Body of pancreas (tissue), 4 donors: ENCODE data around the gene WSCD1.

Experiments used
- POLR2A ChIP-seq, 3 donors: fragments of 450-650 bp; IDR thresholded peaks; one replicate each; pipeline ENCODE4 v1.6.1; 2016; ENCODE audit warnings: antibody characterized with exemption in 3 of 3, mild to moderate bottlenecking in 2 of 3
- TF ChIP-seq, protein P1 (sequence below), 7 experiments: fragments of 450-650 bp in 4 of 7; fragments of 200-600 bp in 3 of 7; sonication (generic) in 3 of 7; IDR thresholded peaks; one replicate each; pipeline ENCODE4 v1.5.1; 2016 to 2019; ENCODE audit warnings: antibody characterized with exemption in 7 of 7

- TF ChIP-seq, protein P1, sequence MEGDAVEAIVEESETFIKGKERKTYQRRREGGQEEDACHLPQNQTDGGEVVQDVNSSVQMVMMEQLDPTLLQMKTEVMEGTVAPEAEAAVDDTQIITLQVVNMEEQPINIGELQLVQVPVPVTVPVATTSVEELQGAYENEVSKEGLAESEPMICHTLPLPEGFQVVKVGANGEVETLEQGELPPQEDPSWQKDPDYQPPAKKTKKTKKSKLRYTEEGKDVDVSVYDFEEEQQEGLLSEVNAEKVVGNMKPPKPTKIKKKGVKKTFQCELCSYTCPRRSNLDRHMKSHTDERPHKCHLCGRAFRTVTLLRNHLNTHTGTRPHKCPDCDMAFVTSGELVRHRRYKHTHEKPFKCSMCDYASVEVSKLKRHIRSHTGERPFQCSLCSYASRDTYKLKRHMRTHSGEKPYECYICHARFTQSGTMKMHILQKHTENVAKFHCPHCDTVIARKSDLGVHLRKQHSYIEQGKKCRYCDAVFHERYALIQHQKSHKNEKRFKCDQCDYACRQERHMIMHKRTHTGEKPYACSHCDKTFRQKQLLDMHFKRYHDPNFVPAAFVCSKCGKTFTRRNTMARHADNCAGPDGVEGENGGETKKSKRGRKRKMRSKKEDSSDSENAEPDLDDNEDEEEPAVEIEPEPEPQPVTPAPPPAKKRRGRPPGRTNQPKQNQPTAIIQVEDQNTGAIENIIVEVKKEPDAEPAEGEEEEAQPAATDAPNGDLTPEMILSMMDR (IDR thresholded peaks at IDR 0.05): no peak
- no peak for TF ChIP-seq POLR2A (IDR thresholded peaks at IDR 0.05)
These were observed 39.9 kb downstream of the WSCD1 start for GRCh38 chr17:6110088-6110487.
